PC-9 (cell line): ENCODE data around the gene SERTAD1. TPM values are rescaled to one million over a fixed set of nuclear protein-coding genes. Genes with fewer than 3 reads are reported as not detected.

ENCODE experiments used
- BruUV-seq: library from RNA; stranded (reverse); fragments of 400-500 nt; replicated peaks from 2 replicates; lab custom pipeline; 2021; lab: Mats Ljungman, UMichigan
- CTCF ChIA-PET: fragments of 300-600 bp; sonication (Branson Sonifier 250); formaldehyde crosslinking; loops from one replicate; lab custom pipeline; 2022; ENCODE audit warnings: antibody characterized with exemption; lab: Charles Lee
- POLR2A ChIA-PET: fragments of 300-600 bp; sonication (Branson Sonifier 250); formaldehyde crosslinking; loops from one replicate; lab custom pipeline; 2022; ENCODE audit warnings: antibody characterized with exemption; ENCODE audit not compliant: unreplicated experiment; lab: Charles Lee
- DNase-seq, 2 experiments: peaks; one replicate each; pipeline versions ENCODE4 v3.0.0 to v3.0.0-alpha.2; 2015 to 2022; ENCODE audit warnings: mixed read lengths in 1 of 2
- H2AFZ ChIP-seq: fragments of 200-600 bp; sonication (generic); 2 replicates; pipeline ENCODE4 v1.8.1; 2017; ENCODE audit warnings: antibody characterized with exemption
- H3F3A ChIP-seq: fragments of 200-600 bp; sonication (generic); 2 replicates; pipeline ENCODE4 v1.8.1; 2017; ENCODE audit warnings: antibody characterized with exemption, mild to moderate bottlenecking, low read depth; ENCODE audit not compliant: insufficient read depth
- H3K27ac ChIP-seq: fragments of 200-600 bp; sonication (generic); 2 replicates; pipeline ENCODE4 v1.6.1; 2016; ENCODE audit warnings: mixed run types
- H3K27me3 ChIP-seq: fragments of 200-600 bp; sonication (generic); 2 replicates; pipeline ENCODE4 v1.6.1; 2016; ENCODE audit warnings: low read depth, mixed run types; ENCODE audit not compliant: insufficient read depth
- H3K36me3 ChIP-seq: fragments of 200-600 bp; sonication (generic); 2 replicates; pipeline ENCODE4 v1.6.1; 2016; ENCODE audit warnings: low read depth, mixed run types
- H3K4me1 ChIP-seq: fragments of 200-600 bp; sonication (generic); replicated peaks from 2 replicates; pipeline ENCODE4 v1.6.1; 2016; ENCODE audit warnings: mixed run types; ENCODE audit not compliant: insufficient read depth
- H3K4me2 ChIP-seq: fragments of 200-600 bp; sonication (generic); 2 replicates; pipeline ENCODE4 v1.6.1; 2017; ENCODE audit warnings: mixed run types
- H3K4me3 ChIP-seq: fragments of 200-600 bp; sonication (generic); 2 replicates; pipeline ENCODE4 v1.6.1; 2016; ENCODE audit warnings: mixed run types
- H3K79me2 ChIP-seq: fragments of 200-600 bp; sonication (generic); 2 replicates; pipeline ENCODE4 v1.6.1; 2017; ENCODE audit warnings: low read depth, mixed run types
- H3K9me2 ChIP-seq: fragments of 200-600 bp; sonication (generic); 2 replicates; pipeline ENCODE4 v1.8.1; 2017; ENCODE audit warnings: mild to moderate bottlenecking; ENCODE audit not compliant: insufficient read depth
- H3K9me3 ChIP-seq: fragments of 200-600 bp; sonication (generic); 2 replicates; pipeline ENCODE4 v1.8.1; 2016; ENCODE audit warnings: low read depth; ENCODE audit not compliant: insufficient read depth
- H4K20me1 ChIP-seq: fragments of 200-600 bp; sonication (generic); 2 replicates; pipeline ENCODE4 v1.8.1; 2017; ENCODE audit not compliant: insufficient read depth
- EZH2 ChIP-seq: fragments of 200-600 bp; sonication (generic); IDR thresholded peaks from 2 replicates; pipeline ENCODE4 v1.8.0; 2017; ENCODE audit warnings: antibody characterized with exemption, low read depth
- intact Hi-C: fragments of 100-400 bp; cut with micrococcal nuclease; formaldehyde crosslinking; loops from one replicate; pipeline ENCODE4 v1.10.0; 2022; ENCODE audit not compliant: unreplicated experiment
- total RNA-seq: library from RNA; stranded (reverse); gene quantifications from 2 replicates; pipeline ENCODE4 v1.2.3, GENCODE V29; 2021
- TF ChIP-seq, protein P1 (sequence below): fragments of 200-600 bp; sonication (generic); conservative IDR thresholded peaks from 2 replicates; pipeline ENCODE4 v1.6.1; 2017; ENCODE audit warnings: mixed run types, antibody characterized with exemption, mild to moderate bottlenecking, moderate library complexity

SERTAD1 gene
- total RNA-seq, 1 experiment from 2014 or later: 7.8 TPM

DNA sequence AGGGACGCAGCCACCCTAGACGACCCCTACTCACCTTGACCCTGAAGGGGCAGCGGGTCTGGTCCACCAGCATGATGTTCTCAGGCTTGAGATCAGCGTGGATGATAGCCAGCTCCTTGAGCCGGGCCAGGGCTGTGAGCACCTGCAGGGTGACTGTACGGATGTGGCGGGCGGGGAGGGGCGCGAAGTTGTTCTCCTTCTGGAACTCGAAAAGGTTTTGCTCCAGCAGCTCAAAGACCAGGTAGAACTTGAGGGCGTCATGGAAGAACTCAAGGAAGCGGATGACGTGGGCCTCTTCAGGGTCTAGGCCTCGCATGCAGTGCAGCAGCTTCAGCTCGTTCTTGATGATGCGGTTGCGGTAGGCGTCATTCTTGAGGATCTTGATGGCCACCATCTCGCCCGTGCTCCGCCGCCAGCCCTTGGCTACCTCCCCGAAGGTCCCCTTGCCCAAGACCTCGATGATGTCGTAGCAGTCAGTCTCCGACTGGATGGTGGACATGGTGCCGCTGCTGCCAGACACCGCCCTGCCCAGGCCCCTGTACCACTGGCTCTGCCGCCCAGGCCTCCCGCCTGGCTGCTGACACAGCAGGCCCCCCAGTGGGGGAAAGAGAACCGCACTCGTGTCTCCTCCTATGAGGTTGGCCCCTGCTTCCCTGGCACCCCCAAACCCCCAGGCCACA is 36.2 kb downstream of the SERTAD1 start:
- H2AFZ ChIP-seq: no peak overlapping the region
- intact Hi-C loops: loop anchor here (5.0 to 10.0 kb wide), 2 partner anchors 42 to 135 kb away; partner anchors contain the start of genes C19orf47 and PLD3
- H3K27me3 ChIP-seq: no peaks in the 10 kb centered on the region
- H3K27ac ChIP-seq: no peak overlapping the region
- no peak for TF ChIP-seq EZH2
- TF ChIP-seq, protein P1, sequence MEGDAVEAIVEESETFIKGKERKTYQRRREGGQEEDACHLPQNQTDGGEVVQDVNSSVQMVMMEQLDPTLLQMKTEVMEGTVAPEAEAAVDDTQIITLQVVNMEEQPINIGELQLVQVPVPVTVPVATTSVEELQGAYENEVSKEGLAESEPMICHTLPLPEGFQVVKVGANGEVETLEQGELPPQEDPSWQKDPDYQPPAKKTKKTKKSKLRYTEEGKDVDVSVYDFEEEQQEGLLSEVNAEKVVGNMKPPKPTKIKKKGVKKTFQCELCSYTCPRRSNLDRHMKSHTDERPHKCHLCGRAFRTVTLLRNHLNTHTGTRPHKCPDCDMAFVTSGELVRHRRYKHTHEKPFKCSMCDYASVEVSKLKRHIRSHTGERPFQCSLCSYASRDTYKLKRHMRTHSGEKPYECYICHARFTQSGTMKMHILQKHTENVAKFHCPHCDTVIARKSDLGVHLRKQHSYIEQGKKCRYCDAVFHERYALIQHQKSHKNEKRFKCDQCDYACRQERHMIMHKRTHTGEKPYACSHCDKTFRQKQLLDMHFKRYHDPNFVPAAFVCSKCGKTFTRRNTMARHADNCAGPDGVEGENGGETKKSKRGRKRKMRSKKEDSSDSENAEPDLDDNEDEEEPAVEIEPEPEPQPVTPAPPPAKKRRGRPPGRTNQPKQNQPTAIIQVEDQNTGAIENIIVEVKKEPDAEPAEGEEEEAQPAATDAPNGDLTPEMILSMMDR: no peak
- DNase-seq: no peak
- H3K4me2 ChIP-seq: no peak overlapping the region
- H3K9me2 ChIP-seq: no peaks in the 10 kb centered on the region
- H3F3A ChIP-seq: no peaks in the 10 kb centered on the region; the same call in 1 of the 2 replicates
- H4K20me1 ChIP-seq: no peaks in the 10 kb centered on the region
- peaks cover 18% of the 10 kb centered on the region for H3K4me1 ChIP-seq
- H3K36me3 ChIP-seq: no peaks in the 10 kb centered on the region
- no TSS peak for BruUV-seq
- CTCF ChIA-PET: no interaction called here
- H3K79me2 ChIP-seq: no peaks in the 10 kb centered on the region
- POLR2A ChIA-PET: no interaction called here
- no peak overlapping the region for H3K4me3 ChIP-seq
- no peaks in the 10 kb centered on the region for H3K9me3 ChIP-seq

DNA sequence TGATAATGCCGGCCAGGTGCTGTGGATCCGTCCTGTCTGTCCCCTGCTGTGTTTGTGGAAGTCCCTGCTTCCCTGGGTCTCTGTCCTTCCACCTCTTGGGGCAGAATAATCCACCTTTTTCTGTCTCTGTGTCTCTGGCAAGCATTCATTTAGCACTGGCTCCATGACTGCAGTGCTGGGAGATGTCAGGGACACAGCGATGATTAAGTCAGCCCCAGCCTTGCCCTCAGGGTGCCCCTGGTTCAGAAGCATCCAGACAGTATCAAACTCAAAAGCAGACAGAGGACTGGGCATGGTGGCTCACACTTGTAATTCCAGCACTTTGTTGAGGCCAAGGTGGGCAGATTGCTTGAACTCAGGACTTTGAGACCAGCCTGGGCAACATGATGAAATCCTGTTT is 37.3 kb downstream of the SERTAD1 start:
- TF ChIP-seq, protein P1: no peak
- no peak for TF ChIP-seq EZH2
- Histone ChIP-seq H3K9me3 (no peaks in the 10 kb centered on the region), H3K9me2 (no peaks in the 10 kb centered on the region), H3K4me1 (peaks cover 16% of the 10 kb centered on the region), H3K27me3 (no peaks in the 10 kb centered on the region), H3K36me3 (no peaks in the 10 kb centered on the region), H4K20me1 (no peaks in the 10 kb centered on the region), H3F3A (no peaks in the 10 kb centered on the region; the same call in 1 of the 2 replicates), H3K79me2 (no peaks in the 10 kb centered on the region), H3K4me2 (no peak overlapping the region), H2AFZ (no peak overlapping the region), H3K4me3 (no peak overlapping the region), H3K27ac (no peak overlapping the region)
- intact Hi-C loops: no loop called here
- POLR2A ChIA-PET: interaction anchor here (0.6 kb wide), 1 partner anchor 197 kb away, joined by 7 read pairs; no protein-coding TSS in a partner anchor
- DNase-seq: no peak
- BruUV-seq: no TSS peak
- CTCF ChIA-PET: no interaction called here

DNA sequence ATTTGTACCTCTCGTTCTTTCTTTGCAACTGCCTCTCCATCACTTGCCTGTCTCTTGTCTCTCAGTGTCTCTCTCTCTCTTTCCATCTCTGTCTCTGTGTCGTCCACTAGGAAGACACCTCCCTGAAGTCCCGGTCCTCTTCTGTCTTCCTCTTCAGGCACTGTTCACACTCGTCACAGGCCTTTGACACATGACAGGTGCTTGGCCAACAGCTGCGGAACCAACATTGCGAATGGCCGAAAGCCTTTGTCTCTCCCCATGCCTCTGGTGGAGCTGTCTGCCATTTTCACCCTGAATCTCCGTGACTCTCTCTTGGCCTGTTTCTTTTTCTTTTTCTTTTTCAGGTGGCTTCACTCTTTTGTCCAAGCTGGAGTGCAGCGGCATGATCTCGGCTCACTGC is 38.6 kb downstream of the SERTAD1 start:
- POLR2A ChIA-PET: interaction anchor here (0.6 kb wide), 1 partner anchor 39 kb away, joined by 6 read pairs; no protein-coding TSS in a partner anchor
- Histone ChIP-seq H4K20me1 (no peaks in the 10 kb centered on the region), H3K36me3 (no peaks in the 10 kb centered on the region), H3K9me2 (no peaks in the 10 kb centered on the region), H3K4me1 (peaks cover 3% of the 10 kb centered on the region), H3K27ac (no peak overlapping the region), H3K4me3 (no peak overlapping the region), H3F3A (no peaks in the 10 kb centered on the region; the same call in 1 of the 2 replicates), H3K27me3 (no peaks in the 10 kb centered on the region), H3K4me2 (no peak overlapping the region), H3K9me3 (no peaks in the 10 kb centered on the region), H2AFZ (no peak overlapping the region), H3K79me2 (no peaks in the 10 kb centered on the region)
- TF ChIP-seq, protein P1: no peak
- no peak for TF ChIP-seq EZH2
- intact Hi-C loops: no loop called here
- no TSS peak for BruUV-seq
- DNase-seq: no peak
- CTCF ChIA-PET: no interaction called here
